Measurements from ENCODE around the gene PRSS36. TPM values are rescaled to one million over a fixed set of nuclear protein-coding genes. Genes with fewer than 3 reads are reported as not detected.

Gene PRSS36
- total RNA-seq (2013): 4.7 TPM
- polyA plus RNA-seq (1 to 10 TPM; 3.1 to 4.2 (median 3.4) TPM), polyA minus RNA-seq (4.6 and 4.8 TPM in 2 replicates), total RNA-seq (0.34 to 2.7 (median 1.2) reads per million in 11 experiments)

- H3K27me3 ChIP-seq (ENCODE audit: control insufficient read depth in 2 of 2, insufficient read depth in 2 of 2, low read length in 2 of 2): no peaks in the 10 kb centered on the region
- no peaks in the 10 kb centered on the region for H4K20me1 ChIP-seq (ENCODE audit: insufficient read depth, low read length)
- DNase-seq: peak; percentile 49 to 82 (median 77)
- peak within 1 kb of the TSS; percentile 39 for H3K9ac ChIP-seq (ENCODE audit: insufficient read depth, low read length, poor library complexity, severe bottlenecking)
- WGBS (ENCODE audit: insufficient coverage): 44% methylated on average over 6 of the region's 11 CpGs
- no peaks in the 10 kb centered on the region for H3K9me3 ChIP-seq (replicated peaks in 1 of 2; ENCODE audit: control insufficient read depth in 1 of 2, insufficient read depth in 1 of 2, low read length in 2 of 2)
- peak within 1 kb of the TSS; percentile 73 to 89 (median 87) for H3K27ac Mint-ChIP-seq
- peak within 1 kb of the TSS in 1 of 3 experiments; percentile 30 for H3K4me3 ChIP-seq (replicated peaks in 1 of 3; ENCODE audit: low read depth in 2 of 3, low read length in 3 of 3)
- no peaks in the 10 kb centered on the region for H3K36me3 ChIP-seq (replicated peaks in 1 of 2; ENCODE audit: control insufficient read depth in 1 of 2, insufficient read depth in 2 of 2, low read length in 2 of 2)
- no peaks in the 10 kb centered on the region for H3K36me3 Mint-ChIP-seq
- H3K79me2 ChIP-seq (ENCODE audit: insufficient read depth, low read length): no peaks in the 10 kb centered on the region
- H3K9me3 Mint-ChIP-seq: peaks cover 0 to 5% (median 0%) of the 10 kb centered on the region in 7 donors
- H2AFZ ChIP-seq (ENCODE audit: insufficient read depth, low read depth, low read length, poor library complexity, severe bottlenecking): peak within 1 kb of the TSS; percentile 74
- intact Hi-C loops (cut with micrococcal nuclease): loop anchor here (10.0 kb wide), 4 partner anchors 55 to 165 kb away; partner anchors contain the start of genes HSD3B7 (in 1 of the 2), PYDC1 (in 1 of the 2), TRIM72 (in 1 of the 2) and VKORC1 (in 1 of the 2)
- H3K27ac ChIP-seq (ENCODE audit: low read depth in 1 of 2, low read length in 2 of 2): peak within 1 kb of the TSS; percentile 74 to 76
- peaks cover 46% of the 10 kb centered on the region for H3K4me1 Mint-ChIP-seq
- no peak for TF ChIP-seq CTCF (IDR thresholded peaks at IDR 0.05)
- peak within 1 kb of the TSS; percentile 41 for H3K4me2 ChIP-seq (replicated peaks; ENCODE audit: extremely low read depth, low read length, poor library complexity, severe bottlenecking)
- peaks cover 0 to 5% (median 4%) of the 10 kb centered on the region in 3 donors for H3K27me3 Mint-ChIP-seq (ENCODE audit: low read depth in 3 of 3)
- H3K4me1 ChIP-seq (ENCODE audit: control insufficient read depth in 1 of 2, insufficient read depth in 2 of 2, low read length in 2 of 2): peaks cover 45 to 52% of the 10 kb centered on the region in 2 donors
- H3K4me3 Mint-ChIP-seq: peak within 1 kb of the TSS in 1 of 2 donors; percentile 67
Measured at GRCh38 chr16:31149894-31150890, at the start of gene PRSS36. PRSS36 (minus strand) TSS chr16:31150066; CDS start chr16:31150035, 31 bp downstream.

GRCh38 chr16:31199430-31200041 lies 49.7 kb upstream of the PRSS36 start:
- H3K4me3 ChIP-seq (replicated peaks in 1 of 3; ENCODE audit: low read depth in 2 of 3, low read length in 3 of 3): no peak overlapping the region
- Mint-ChIP-seq H3K27me3 (ENCODE audit: low read depth in 3 of 3) (peaks cover 0 to 1% (median under 1%) of the 10 kb centered on the region in 3 donors), H3K27ac (peak overlapping the region in 6 of 7 donors; percentile 8 to 87 (median 25)), H3K4me1 (peaks cover 68% of the 10 kb centered on the region), H3K36me3 (peaks cover 33 to 61% of the 10 kb centered on the region in 2 donors), H3K9me3 (no peaks in the 10 kb centered on the region), H3K4me3 (no peak overlapping the region)
- no peaks in the 10 kb centered on the region for H3K9me3 ChIP-seq (replicated peaks in 1 of 2; ENCODE audit: control insufficient read depth in 1 of 2, insufficient read depth in 1 of 2, low read length in 2 of 2)
- WGBS (ENCODE audit: insufficient coverage): 98% methylated on average over 4 of the region's 5 CpGs
- peaks cover 77% of the 10 kb centered on the region for H4K20me1 ChIP-seq (ENCODE audit: insufficient read depth, low read length)
- no peak overlapping the region for H3K4me2 ChIP-seq (replicated peaks; ENCODE audit: extremely low read depth, low read length, poor library complexity, severe bottlenecking)
- no peak for DNase-seq
- intact Hi-C loops (cut with micrococcal nuclease): loop anchor here (5.0 kb wide), 3 partner anchors 63 to 243 kb away; partner anchors contain the start of gene ZNF843 (in 1 of the 2)
- TF ChIP-seq CTCF (IDR thresholded peaks at IDR 0.05): no peak
- no peak overlapping the region for H3K9ac ChIP-seq (ENCODE audit: insufficient read depth, low read length, poor library complexity, severe bottlenecking)
- no peak overlapping the region for H3K27ac ChIP-seq (ENCODE audit: low read depth in 1 of 2, low read length in 2 of 2)
- H3K36me3 ChIP-seq (replicated peaks in 1 of 2; ENCODE audit: control insufficient read depth in 1 of 2, insufficient read depth in 2 of 2, low read length in 2 of 2): peaks cover 32 to 52% of the 10 kb centered on the region in 2 donors
- peaks cover 75% of the 10 kb centered on the region for H3K79me2 ChIP-seq (ENCODE audit: insufficient read depth, low read length)
- H2AFZ ChIP-seq (ENCODE audit: insufficient read depth, low read depth, low read length, poor library complexity, severe bottlenecking): no peak overlapping the region
- H3K27me3 ChIP-seq (ENCODE audit: control insufficient read depth in 2 of 2, insufficient read depth in 2 of 2, low read length in 2 of 2): no peaks in the 10 kb centered on the region
- H3K4me1 ChIP-seq (ENCODE audit: control insufficient read depth in 1 of 2, insufficient read depth in 2 of 2, low read length in 2 of 2): peaks cover 57 to 69% of the 10 kb centered on the region in 2 donors
